CD8-positive, alpha-beta memory T cell (primary cell): ENCODE measurements around the gene MAS1L. TPM values are rescaled to one million over a fixed set of nuclear protein-coding genes. Genes with fewer than 3 reads are reported as not detected.

Experiments
- CTCF ChIA-PET: fragments of 350-600 bp; sonication (Branson Sonifier 250); formaldehyde crosslinking; loops from one replicate; lab custom pipeline; 2021; ENCODE audit warnings: antibody characterized with exemption; lab: Charles Lee
- POLR2A ChIA-PET: fragments of 350-600 bp; sonication (Branson Sonifier 250); formaldehyde crosslinking; loops from one replicate; lab custom pipeline; 2021; ENCODE audit warnings: antibody characterized with exemption; lab: Charles Lee
- DNase-seq, 5 donors: peaks; one replicate each; pipeline versions ENCODE4 v3.0.0 to v3.0.0-alpha.2; 2020 to 2022; ENCODE audit warnings: mixed read lengths in 1 of 5
- H3K27ac ChIP-seq: one replicate; pipeline ENCODE4 v1.7.0; 2013; ENCODE audit warnings: low read depth, mild to moderate bottlenecking, low read length, moderate library complexity
- H3K27me3 ChIP-seq: 2 replicates; pipeline ENCODE4 v1.7.0; 2013; ENCODE audit warnings: low read length, mild to moderate bottlenecking; ENCODE audit not compliant: insufficient read depth, poor library complexity, severe bottlenecking
- H3K36me3 ChIP-seq: 2 replicates; pipeline ENCODE4 v1.7.0; 2013; ENCODE audit warnings: mild to moderate bottlenecking, low read length, moderate library complexity; ENCODE audit not compliant: insufficient read depth
- H3K4me1 ChIP-seq: 2 replicates; pipeline ENCODE4 v1.7.0; 2013; ENCODE audit warnings: mild to moderate bottlenecking, low read length, moderate library complexity; ENCODE audit not compliant: insufficient read depth
- H3K4me3 ChIP-seq: 2 replicates; pipeline ENCODE4 v1.7.0; 2013; ENCODE audit warnings: mild to moderate bottlenecking, low read length
- H3K9me3 ChIP-seq: 2 replicates; pipeline ENCODE4 v1.7.0; 2013; ENCODE audit warnings: mild to moderate bottlenecking, low read length
- H3K27ac Mint-ChIP-seq, 8 donors: one replicate each; pipeline ENCODE4 v1.8.0; 2020 to 2021; ENCODE audit warnings: mixed read lengths in 8 of 8, mild to moderate bottlenecking in 6 of 8, inconsistent platforms in 3 of 8, moderate library complexity in 3 of 8
- H3K27me3 Mint-ChIP-seq, 2 donors: one replicate each; pipeline ENCODE4 v1.8.0; 2020 to 2021; ENCODE audit warnings: mixed read lengths in 2 of 2, mild to moderate bottlenecking in 1 of 2, moderate library complexity in 1 of 2
- H3K36me3 Mint-ChIP-seq, 3 donors: one replicate each; pipeline ENCODE4 v1.8.0; 2020 to 2021; ENCODE audit warnings: mixed read lengths in 3 of 3, inconsistent platforms in 1 of 3, mild to moderate bottlenecking in 1 of 3
- H3K4me1 Mint-ChIP-seq, 3 donors: one replicate each; pipeline ENCODE4 v1.8.0; 2020 to 2021; ENCODE audit warnings: mixed read lengths in 3 of 3, inconsistent platforms in 1 of 3, mild to moderate bottlenecking in 1 of 3
- H3K4me3 Mint-ChIP-seq, 7 donors: one replicate each; pipeline ENCODE4 v1.8.0; 2020 to 2021; ENCODE audit warnings: mixed read lengths in 7 of 7, mild to moderate bottlenecking in 6 of 7, moderate library complexity in 4 of 7, inconsistent platforms in 2 of 7
- H3K9me3 Mint-ChIP-seq, 5 donors: one replicate each; pipeline ENCODE4 v1.8.0; 2020 to 2022; ENCODE audit warnings: mixed read lengths in 5 of 5, mild to moderate bottlenecking in 3 of 5, moderate library complexity in 2 of 5, inconsistent platforms in 1 of 5
- polyA plus RNA-seq: library from polyadenylated mRNA; unstranded; fragments of 300-500 nt; fragmentation: Illumina TruSeq; gene quantifications from one replicate; pipeline ENCODE4 v1.2.3, GENCODE V29; 2021
- total RNA-seq, 2 experiments: library from RNA; stranded (reverse); gene quantifications; one replicate each; pipeline ENCODE4 v1.2.3, GENCODE V29; 2021

The MAS1L gene
- total and polyA plus RNA-seq, 3 experiments from 2014 or later: not detected

GRCh38 chr6:29474996-29475395 lies 12.8 kb downstream of the MAS1L start:
- Mint-ChIP-seq H3K9me3 (peaks cover 0 to 2% (median 0%) of the 10 kb centered on the region in 5 donors), H3K4me1 (no peaks in the 10 kb centered on the region), H3K4me3 (no peak overlapping the region), H3K36me3 (no peaks in the 10 kb centered on the region), H3K27me3 (peaks cover 9 to 30% of the 10 kb centered on the region in 2 donors), H3K27ac (no peak overlapping the region)
- Histone ChIP-seq H3K4me1 (no peaks in the 10 kb centered on the region), H3K27me3 (no peaks in the 10 kb centered on the region), H3K36me3 (no peaks in the 10 kb centered on the region), H3K27ac (no peak overlapping the region), H3K4me3 (no peak overlapping the region), H3K9me3 (no peaks in the 10 kb centered on the region)
- DNase-seq: no peak
- CTCF ChIA-PET: no interaction called here
- POLR2A ChIA-PET: no interaction called here

- DNase-seq: no peak
- H3K36me3 ChIP-seq: no peaks in the 10 kb centered on the region
- Mint-ChIP-seq H3K36me3 (no peaks in the 10 kb centered on the region), H3K4me1 (no peaks in the 10 kb centered on the region), H3K9me3 (no peaks in the 10 kb centered on the region), H3K4me3 (no peak overlapping the region), H3K27me3 (peaks cover 6 to 33% of the 10 kb centered on the region in 2 donors), H3K27ac (no peak overlapping the region)
- no peaks in the 10 kb centered on the region for H3K27me3 ChIP-seq
- ChIA-PET CTCF (no interaction called here), POLR2A (no interaction called here)
- H3K9me3 ChIP-seq: no peaks in the 10 kb centered on the region
- no peaks in the 10 kb centered on the region for H3K4me1 ChIP-seq
- H3K4me3 ChIP-seq: no peak overlapping the region
- no peak overlapping the region for H3K27ac ChIP-seq
Measured at GRCh38 chr6:29466241-29466640, 21.5 kb downstream of the MAS1L start.

GRCh38 chr6:29465801-29466200 lies 22.0 kb downstream of the MAS1L start:
- ChIA-PET CTCF (no interaction called here), POLR2A (no interaction called here)
- no peaks in the 10 kb centered on the region for H3K9me3 ChIP-seq
- DNase-seq: no peak
- Mint-ChIP-seq H3K4me3 (no peak overlapping the region), H3K27ac (no peak overlapping the region), H3K36me3 (no peaks in the 10 kb centered on the region), H3K9me3 (no peaks in the 10 kb centered on the region), H3K27me3 (peaks cover 6 to 30% of the 10 kb centered on the region in 2 donors), H3K4me1 (no peaks in the 10 kb centered on the region)
- H3K36me3 ChIP-seq: no peaks in the 10 kb centered on the region
- H3K4me1 ChIP-seq: no peaks in the 10 kb centered on the region
- no peak overlapping the region for H3K4me3 ChIP-seq
- no peak overlapping the region for H3K27ac ChIP-seq
- H3K27me3 ChIP-seq: no peaks in the 10 kb centered on the region

GRCh38 chr6:29465279-29465678 lies 22.5 kb downstream of the MAS1L start:
- no peaks in the 10 kb centered on the region for H3K9me3 Mint-ChIP-seq
- no peaks in the 10 kb centered on the region for H3K4me1 ChIP-seq
- H3K4me3 ChIP-seq: no peak overlapping the region
- no peak overlapping the region for H3K27ac ChIP-seq
- CTCF ChIA-PET: no interaction called here
- no peaks in the 10 kb centered on the region for H3K9me3 ChIP-seq
- POLR2A ChIA-PET: no interaction called here
- no peaks in the 10 kb centered on the region for H3K36me3 Mint-ChIP-seq
- no peak overlapping the region for H3K4me3 Mint-ChIP-seq
- DNase-seq: no peak
- peaks cover 6 to 30% of the 10 kb centered on the region in 2 donors for H3K27me3 Mint-ChIP-seq
- H3K27ac Mint-ChIP-seq: no peak overlapping the region
- no peaks in the 10 kb centered on the region for H3K36me3 ChIP-seq
- no peaks in the 10 kb centered on the region for H3K4me1 Mint-ChIP-seq
- H3K27me3 ChIP-seq: no peaks in the 10 kb centered on the region

GRCh38 chr6:29462022-29462421 lies 25.7 kb downstream of the MAS1L start:
- POLR2A ChIA-PET: no interaction called here
- H3K4me3 Mint-ChIP-seq: no peak overlapping the region
- no peaks in the 10 kb centered on the region for H3K27me3 ChIP-seq
- no peak overlapping the region for H3K4me3 ChIP-seq
- H3K9me3 Mint-ChIP-seq: no peaks in the 10 kb centered on the region
- no peaks in the 10 kb centered on the region for H3K36me3 Mint-ChIP-seq
- H3K27me3 Mint-ChIP-seq: peaks cover 6 to 22% of the 10 kb centered on the region in 2 donors
- H3K4me1 Mint-ChIP-seq: no peaks in the 10 kb centered on the region
- no peaks in the 10 kb centered on the region for H3K9me3 ChIP-seq
- DNase-seq: no peak
- H3K36me3 ChIP-seq: no peaks in the 10 kb centered on the region
- H3K27ac Mint-ChIP-seq: peak overlapping the region in 1 of 8 donors; percentile 64
- H3K27ac ChIP-seq: no peak overlapping the region
- no peaks in the 10 kb centered on the region for H3K4me1 ChIP-seq
- CTCF ChIA-PET: interaction anchor here (1.2 kb wide), 1 partner anchor 13 kb away, joined by 3 read pairs; no protein-coding TSS in a partner anchor

GRCh38 chr6:29461021-29461814 lies 26.5 kb downstream of the MAS1L start:
- H3K27ac Mint-ChIP-seq: no peak overlapping the region

GRCh38 chr6:29456971-29457370 lies 30.8 kb downstream of the MAS1L start, which contains the start of the genes OR11A1 and OR2H1:
Gene OR11A1, minus strand, starts transcription at chr6:29457071. Its CDS starts 29,430 bp downstream, at chr6:29427641.
Gene OR2H1, plus strand, starts transcription at chr6:29457155. Its CDS starts 4,615 bp downstream, at chr6:29461770.
- Mint-ChIP-seq H3K4me1 (no peaks in the 10 kb centered on the region), H3K27ac (no peak within 1 kb of the TSS), H3K4me3 (no peak within 1 kb of the TSS), H3K36me3 (no peaks in the 10 kb centered on the region), H3K27me3 (peaks cover 6 to 19% of the 10 kb centered on the region in 2 donors), H3K9me3 (peaks cover 0 to 3% (median 0%) of the 10 kb centered on the region in 5 donors)
- DNase-seq: no peak
- H3K9me3 ChIP-seq: no peaks in the 10 kb centered on the region
- no peak within 1 kb of the TSS for H3K27ac ChIP-seq
- ChIA-PET POLR2A (no interaction called here), CTCF (no interaction called here)
- H3K4me1 ChIP-seq: no peaks in the 10 kb centered on the region
- H3K27me3 ChIP-seq: no peaks in the 10 kb centered on the region
- no peak within 1 kb of the TSS for H3K4me3 ChIP-seq
- no peaks in the 10 kb centered on the region for H3K36me3 ChIP-seq

More at GRCh38 chr6:29461021-29461814, 26.5 kb downstream of the MAS1L start:
- H3K9me3 ChIP-seq: no peaks in the 10 kb centered on the region
- POLR2A ChIA-PET: no interaction called here
- H3K27me3 Mint-ChIP-seq: peaks cover 6 to 22% of the 10 kb centered on the region in 2 donors
- no peaks in the 10 kb centered on the region for H3K4me1 Mint-ChIP-seq
- H3K27me3 ChIP-seq: no peaks in the 10 kb centered on the region
- H3K27ac ChIP-seq: no peak overlapping the region
- H3K4me3 ChIP-seq: no peak overlapping the region
- no peaks in the 10 kb centered on the region for H3K36me3 Mint-ChIP-seq
- H3K4me3 Mint-ChIP-seq: no peak overlapping the region
- CTCF ChIA-PET: interaction anchor here (1.2 kb wide), 1 partner anchor 12 kb away, joined by 3 read pairs; no protein-coding TSS in a partner anchor
- H3K4me1 ChIP-seq: no peaks in the 10 kb centered on the region
- no peaks in the 10 kb centered on the region for H3K36me3 ChIP-seq
- DNase-seq: no peak
- H3K9me3 Mint-ChIP-seq: no peaks in the 10 kb centered on the region

GRCh38 chr6:29451471-29452193 lies 36.1 kb downstream of the MAS1L start:
- ChIA-PET CTCF (no interaction called here), POLR2A (no interaction called here)
- Histone ChIP-seq H3K4me3 (no peak overlapping the region), H3K4me1 (no peaks in the 10 kb centered on the region), H3K27ac (no peak overlapping the region), H3K27me3 (no peaks in the 10 kb centered on the region), H3K36me3 (no peaks in the 10 kb centered on the region), H3K9me3 (no peaks in the 10 kb centered on the region)
- Mint-ChIP-seq H3K36me3 (peaks cover 0 to 4% (median 0%) of the 10 kb centered on the region in 3 donors), H3K27me3 (peaks cover 19 to 64% of the 10 kb centered on the region in 2 donors), H3K9me3 (peaks cover 0 to 8% (median 2%) of the 10 kb centered on the region in 5 donors), H3K27ac (no peak overlapping the region), H3K4me3 (no peak overlapping the region), H3K4me1 (no peaks in the 10 kb centered on the region)
- DNase-seq: no peak
